GM19025 (cell line): ENCODE data around the gene SLC6A12.

ENCODE experiments used
- ATAC-seq: cut with Tn5 transposase; IDR thresholded peaks from one replicate; pipeline ENCODE4 v1.9.1; 2021; ENCODE audit warnings: mild to moderate bottlenecking, low read depth, moderate library complexity; ENCODE audit not compliant: unreplicated experiment

SLC6A12 gene

GRCh38 chr12:214003-214741 lies at the start of gene SLC6A12:
TSS of gene SLC6A12 (minus strand) at chr12:214157. CDS start at chr12:209986, 4,171 bp downstream.
- no peak for ATAC-seq

DNA sequence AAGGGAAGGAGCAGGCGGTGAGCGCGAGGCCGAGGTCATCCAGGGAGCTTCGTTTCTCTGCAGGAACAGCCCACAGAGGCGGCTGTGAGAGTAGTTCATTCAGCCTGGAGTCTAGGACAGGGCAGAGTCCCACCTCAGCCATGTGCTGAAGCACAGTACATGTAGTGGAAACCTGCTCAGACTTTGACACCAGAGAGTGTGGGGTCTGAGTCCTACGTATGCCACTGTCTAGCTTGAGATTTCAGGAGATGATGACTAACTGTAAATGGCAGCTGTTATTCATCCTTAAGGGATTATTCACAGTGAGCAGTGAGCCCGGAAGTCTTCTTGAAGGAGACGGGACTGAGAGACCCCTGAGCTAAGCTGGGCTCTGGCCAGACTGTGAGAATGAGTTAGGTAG lies 49.6 kb upstream of the SLC6A12 start:
- ATAC-seq, result no peak

DNA sequence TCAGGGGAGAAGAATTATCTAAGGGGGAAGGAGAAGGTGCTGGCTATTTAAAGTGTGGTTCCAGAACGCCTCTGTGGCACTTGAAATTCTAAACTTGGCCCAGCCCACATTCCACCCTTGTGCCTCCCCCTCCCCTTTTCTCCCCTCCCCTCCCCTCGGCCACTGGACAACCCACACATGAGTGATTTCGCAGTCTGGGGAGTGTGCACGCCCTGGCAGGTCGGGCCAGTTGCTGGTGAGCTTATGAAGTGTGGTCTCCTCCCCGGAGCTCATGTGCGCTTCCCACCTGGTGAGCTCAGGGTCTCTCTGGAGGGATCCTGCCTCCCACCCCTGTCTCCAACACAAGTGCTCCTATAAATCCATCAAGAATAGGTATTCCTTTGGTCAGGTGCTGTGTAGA lies 48.9 kb upstream of the SLC6A12 start, which contains the start of gene SLC6A13:
Gene SLC6A13, minus strand, starts transcription at position 20 of the 400 bp plus-strand sequence. CDS start 2,784 bp downstream, outside the sequence.
- no peak for ATAC-seq

GRCh38 chr12:262113-262512 lies 48.2 kb upstream of the SLC6A12 start:
- ATAC-seq, result no peak

- no peak for ATAC-seq
Observed at GRCh38 chr12:257521-258321, 43.8 kb upstream of the SLC6A12 start.

DNA sequence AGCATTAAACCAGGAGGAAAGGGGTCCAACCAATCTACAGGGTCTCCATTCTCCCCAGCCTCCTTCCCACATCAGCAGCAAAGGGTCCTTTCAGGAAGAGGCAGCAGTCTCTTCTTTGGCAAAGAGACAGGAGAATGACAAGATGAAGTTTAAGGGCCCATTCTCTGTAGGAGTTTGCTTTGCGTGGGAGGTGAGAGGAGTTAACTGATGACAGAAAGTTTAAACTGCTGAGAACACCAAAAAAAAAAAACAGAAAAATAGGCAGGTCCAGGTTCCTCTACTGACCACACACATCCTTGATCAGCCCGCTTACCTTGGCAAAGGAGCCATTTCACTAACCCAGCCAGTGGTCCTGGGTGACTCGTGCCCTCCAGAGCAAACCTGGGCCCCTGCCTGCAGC lies 43.0 kb upstream of the SLC6A12 start:
- no peak for ATAC-seq

DNA sequence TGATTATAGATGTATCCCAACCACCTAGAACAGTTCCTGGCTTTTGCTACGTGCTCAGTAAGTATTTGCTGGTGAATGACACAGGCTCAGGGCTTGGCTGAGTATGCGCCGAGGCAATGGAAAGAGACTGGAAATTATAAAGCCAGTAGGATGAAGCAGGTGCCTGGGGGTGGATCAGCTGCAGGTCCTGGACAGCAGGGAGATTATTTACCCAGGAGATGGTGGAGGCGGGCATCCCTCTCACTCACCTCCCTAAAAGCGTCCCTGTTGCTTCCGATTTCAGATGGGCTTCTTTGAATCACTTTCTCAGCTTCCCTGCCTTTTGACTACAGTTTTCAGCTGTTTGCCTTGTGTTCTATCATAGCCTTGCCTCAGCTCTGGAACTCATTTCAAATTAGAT lies 42.3 kb upstream of the SLC6A12 start:
- no peak for ATAC-seq

GRCh38 chr12:254912-255311 lies 41.0 kb upstream of the SLC6A12 start:
- no peak for ATAC-seq

GRCh38 chr12:254039-254438 lies 40.1 kb upstream of the SLC6A12 start:
- ATAC-seq, result no peak

DNA sequence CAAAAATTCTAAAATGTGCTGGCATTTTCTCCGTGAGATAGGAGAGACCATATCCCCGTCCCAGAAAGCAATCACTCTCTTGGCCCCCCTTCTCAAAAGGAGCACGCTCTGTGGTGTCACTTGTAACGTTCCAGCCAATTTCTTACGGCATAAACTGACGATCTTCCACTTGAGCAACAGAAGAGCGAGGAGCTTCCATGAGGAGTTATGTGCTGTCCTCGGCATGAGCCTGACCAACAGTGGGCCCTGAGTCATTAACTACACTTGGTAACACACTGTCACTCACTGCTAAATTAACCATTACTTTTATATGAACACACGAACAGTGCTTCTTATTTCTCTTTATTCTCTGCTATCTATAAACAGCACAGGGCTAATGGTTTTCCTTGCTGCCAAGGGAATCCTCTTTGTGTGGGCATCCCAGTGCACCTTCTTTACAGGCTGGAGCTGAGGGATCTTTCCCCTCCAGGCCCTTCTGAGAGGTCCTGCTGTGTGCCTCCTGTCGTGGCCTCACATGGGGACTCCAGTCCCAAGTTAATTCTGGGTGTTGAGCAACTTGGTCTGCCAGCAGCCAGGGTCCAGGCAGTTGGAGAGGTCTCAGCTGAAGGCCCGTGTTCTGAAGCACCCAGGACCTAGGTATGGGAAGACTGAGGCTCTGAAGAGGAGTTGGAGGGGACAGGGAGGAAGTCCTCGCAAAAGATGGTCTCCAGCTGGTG lies 39.3 kb upstream of the SLC6A12 start:
- ATAC-seq, result no peak

DNA sequence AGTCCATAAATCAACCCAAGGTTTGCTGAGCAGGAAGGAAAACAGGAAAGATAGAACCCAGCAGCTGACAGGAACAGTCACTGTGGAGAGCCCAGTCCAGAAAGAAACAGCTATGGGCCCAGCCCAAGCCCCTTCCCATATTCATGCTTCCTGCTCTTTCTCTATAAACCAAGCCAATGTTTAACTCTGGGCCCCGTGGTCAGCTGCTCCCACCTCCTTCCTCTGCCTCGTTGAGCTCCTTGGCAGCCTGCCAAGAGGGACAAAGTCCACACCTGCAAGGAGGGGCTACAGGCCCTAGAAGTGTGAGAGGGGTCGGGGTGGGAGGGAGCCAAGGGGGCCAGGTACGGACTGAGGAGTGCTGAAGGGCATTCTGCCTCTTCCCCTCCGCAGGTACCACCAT lies 38.7 kb upstream of the SLC6A12 start:
- ATAC-seq, result no peak

DNA sequence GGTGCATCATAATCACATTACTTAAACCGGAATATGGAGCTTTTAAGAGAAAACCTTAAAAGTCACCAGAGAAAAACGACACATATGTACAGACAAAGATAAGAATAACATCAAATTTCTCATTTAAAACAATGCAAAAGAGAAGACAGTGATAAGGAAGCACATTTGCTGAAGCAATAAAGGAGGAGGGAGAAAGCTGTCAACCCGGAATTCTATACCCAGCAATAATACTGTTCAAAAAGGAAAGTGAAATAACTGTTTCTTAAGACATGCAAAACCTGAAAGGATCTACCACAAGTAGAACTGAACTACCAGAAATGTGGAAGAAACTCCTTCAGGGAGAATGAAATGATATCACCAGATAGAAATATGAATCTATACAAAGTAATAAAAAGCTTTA lies 33.3 kb upstream of the SLC6A12 start:
- ATAC-seq, result no peak

- ATAC-seq, result no peak
Observed at GRCh38 chr12:243381-243780, 29.4 kb upstream of the SLC6A12 start.

DNA sequence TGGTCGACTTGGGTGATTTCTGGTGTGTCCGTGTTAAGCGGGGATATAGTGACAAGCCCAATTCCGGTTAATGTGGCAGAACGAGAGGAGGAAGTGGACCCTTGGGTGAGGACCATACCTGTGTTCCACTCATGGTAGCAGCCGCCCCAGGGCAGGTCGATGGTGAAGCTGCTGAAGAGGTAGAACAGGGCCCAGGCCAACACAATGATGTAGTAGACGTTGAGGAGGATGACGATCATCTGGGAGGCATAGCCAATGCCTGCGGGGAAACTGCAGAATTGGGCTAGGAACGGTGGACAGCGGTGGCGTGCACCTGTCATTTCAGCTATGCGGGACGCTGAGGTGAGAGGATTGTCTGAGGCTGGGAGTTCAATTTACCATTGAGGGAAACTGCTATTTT lies 28.5 kb upstream of the SLC6A12 start:
- no peak for ATAC-seq

DNA sequence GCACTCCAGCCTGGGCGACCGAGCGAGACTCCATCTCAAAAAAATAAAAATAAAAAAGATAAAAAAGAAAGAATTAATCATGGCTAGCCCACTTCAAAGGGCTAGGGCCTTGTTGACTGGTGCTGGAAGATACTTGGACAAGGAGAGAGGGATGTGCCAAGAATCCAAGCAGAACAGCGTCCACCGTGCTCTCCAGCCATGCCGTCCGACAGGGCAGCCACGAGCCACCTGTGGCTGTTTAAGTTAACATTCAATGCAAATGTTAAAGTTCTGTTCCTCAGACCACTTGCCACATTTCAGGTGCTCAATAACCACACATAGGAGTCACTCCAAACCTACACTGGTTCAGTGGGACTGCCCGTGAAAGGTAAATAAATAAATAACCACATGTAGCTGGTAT lies 27.3 kb upstream of the SLC6A12 start:
- no peak for ATAC-seq

GRCh38 chr12:240566-240965 lies 26.6 kb upstream of the SLC6A12 start:
- ATAC-seq, result no peak

- ATAC-seq, result no peak
Observed at GRCh38 chr12:238736-239398, 24.9 kb upstream of the SLC6A12 start.

GRCh38 chr12:238116-238515 lies 24.2 kb upstream of the SLC6A12 start:
- ATAC-seq, result no peak

DNA sequence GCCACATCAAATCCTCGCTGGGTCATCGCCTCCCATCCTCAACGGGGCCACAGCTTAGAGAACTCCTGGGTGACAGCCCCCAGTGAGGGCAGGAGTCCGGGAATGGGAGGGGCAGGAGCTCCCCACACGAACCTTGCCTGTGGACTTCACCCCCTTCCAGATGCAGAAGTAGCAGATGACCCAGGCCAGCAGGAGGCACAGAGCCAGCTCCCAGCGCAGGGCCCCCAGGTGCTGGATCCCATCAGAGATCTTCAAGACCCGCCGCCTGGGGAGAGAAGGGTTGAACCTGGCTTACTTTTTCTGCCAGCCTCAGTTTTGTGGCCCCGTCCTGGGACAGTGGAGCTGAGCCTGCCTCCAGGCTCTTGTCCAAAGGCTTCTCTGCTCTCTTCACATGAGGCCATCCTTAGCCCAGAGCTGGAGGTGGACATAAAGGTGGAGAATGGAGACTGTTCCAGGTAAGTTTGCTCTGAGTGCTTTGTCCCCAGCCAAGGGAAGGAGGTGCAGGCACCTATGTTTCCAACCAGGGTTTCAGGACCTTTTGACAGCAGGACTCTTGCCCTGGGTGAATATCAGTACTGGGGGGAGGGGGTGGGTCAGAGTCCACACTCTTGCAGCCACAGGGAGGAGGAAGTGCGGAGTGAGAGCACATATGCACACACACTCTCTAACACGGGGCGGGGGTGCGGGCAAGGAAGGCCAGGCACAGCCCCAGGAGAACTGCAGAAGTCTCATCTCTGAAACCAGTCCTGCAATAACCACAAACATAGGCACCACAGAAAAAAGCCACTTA lies 23.3 kb upstream of the SLC6A12 start:
- no peak for ATAC-seq

DNA sequence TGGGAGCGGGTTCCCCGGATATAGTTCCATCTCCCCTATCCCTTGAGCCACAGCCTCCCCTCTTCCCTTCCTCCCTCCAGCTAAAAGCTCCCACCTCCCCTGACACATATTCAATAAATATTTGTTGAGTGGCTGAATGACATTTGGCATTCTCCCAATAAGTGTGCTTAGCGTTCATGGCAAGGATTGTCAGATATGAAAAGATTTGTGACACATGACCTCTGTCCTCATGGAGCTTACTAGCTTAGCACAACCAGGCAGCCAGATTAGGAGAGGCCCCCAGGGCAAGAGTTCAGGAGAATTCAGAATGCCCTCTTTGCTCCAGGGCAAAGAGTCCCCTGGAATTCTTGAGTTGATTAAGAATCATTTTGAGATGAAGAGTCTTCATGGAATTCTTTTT lies 22.5 kb upstream of the SLC6A12 start:
- ATAC-seq, result no peak
